Measurements from ENCODE around the gene PTPRN2.

Gene PTPRN2

GRCh38 chr7:157863906-157864810, 723.5 kb downstream of the PTPRN2 start:
- DNase-seq = no peak

DNA sequence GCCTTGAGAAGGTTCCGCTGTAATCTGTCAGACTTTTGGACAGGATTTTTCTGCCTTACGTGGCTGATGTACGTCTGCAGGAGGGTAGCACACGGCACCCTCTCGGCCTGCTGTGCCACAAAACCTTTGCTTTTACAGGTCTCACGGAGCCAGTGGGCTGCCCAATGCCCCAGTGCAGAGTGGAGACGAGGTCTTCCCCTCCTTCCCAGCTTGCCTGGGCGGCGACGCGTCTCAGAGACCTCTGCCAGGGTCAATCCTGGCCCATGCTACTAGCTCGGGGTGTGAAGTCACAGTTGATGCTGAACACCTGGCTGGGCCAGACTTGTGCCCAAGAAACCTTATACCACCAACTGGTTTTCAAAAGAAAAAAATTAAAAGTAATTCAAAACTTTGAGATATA, 724.4 kb downstream of the PTPRN2 start:
- DNase-seq = no peak

DNA sequence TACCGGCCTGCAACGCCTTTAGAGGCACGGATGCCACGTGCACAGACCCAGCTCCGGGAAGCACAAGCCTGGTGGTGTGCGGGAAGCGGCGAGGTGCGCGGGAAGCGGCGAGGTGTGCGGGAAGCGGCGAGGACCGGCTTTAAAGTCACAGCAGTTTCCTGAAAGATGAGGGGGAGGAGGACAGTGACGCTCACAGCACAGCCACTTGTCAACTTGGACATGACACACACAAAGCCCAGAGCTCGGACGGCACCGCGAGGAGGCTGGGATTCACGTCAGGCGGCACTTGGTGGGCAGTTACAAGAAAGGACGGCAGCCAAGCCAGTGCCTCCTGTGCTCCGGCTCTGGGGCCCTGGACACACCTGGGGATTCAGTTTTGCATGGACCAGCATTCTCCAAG, 724.9 kb downstream of the PTPRN2 start:
- no peak for DNase-seq

GRCh38 chr7:157861551-157861950, 726.1 kb downstream of the PTPRN2 start:
- no peak for DNase-seq

DNA sequence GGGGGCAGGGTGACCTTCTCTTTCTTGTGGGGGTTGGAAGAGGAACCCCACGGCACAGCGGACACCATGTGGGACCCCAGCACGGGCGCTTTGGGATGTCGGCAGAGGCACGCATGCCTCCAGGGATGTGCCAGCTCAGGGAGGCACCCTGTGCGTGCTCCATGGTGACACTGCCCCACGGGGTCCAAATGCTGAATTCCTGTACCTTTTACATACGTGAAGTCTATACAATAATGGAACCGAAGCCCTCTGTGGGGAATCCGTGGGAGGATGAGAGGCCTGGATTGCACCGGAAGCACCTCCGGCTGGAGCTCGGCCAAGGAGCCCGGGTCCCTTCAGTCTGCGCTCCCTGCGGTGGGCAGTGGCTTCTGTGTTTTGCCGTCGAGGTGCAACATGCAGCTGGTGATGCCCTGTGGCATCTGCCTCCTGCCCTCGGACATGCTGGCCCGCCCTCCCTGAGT, 726.6 kb downstream of the PTPRN2 start:
- no peak for DNase-seq

- DNase-seq = no peak
Observed at GRCh38 chr7:157860406-157860805, 727.2 kb downstream of the PTPRN2 start.

- DNase-seq = no peak
Observed at GRCh38 chr7:157859915-157860314, 727.7 kb downstream of the PTPRN2 start.

GRCh38 chr7:157857578-157858075, 730.0 kb downstream of the PTPRN2 start:
- DNase-seq = no peak

DNA sequence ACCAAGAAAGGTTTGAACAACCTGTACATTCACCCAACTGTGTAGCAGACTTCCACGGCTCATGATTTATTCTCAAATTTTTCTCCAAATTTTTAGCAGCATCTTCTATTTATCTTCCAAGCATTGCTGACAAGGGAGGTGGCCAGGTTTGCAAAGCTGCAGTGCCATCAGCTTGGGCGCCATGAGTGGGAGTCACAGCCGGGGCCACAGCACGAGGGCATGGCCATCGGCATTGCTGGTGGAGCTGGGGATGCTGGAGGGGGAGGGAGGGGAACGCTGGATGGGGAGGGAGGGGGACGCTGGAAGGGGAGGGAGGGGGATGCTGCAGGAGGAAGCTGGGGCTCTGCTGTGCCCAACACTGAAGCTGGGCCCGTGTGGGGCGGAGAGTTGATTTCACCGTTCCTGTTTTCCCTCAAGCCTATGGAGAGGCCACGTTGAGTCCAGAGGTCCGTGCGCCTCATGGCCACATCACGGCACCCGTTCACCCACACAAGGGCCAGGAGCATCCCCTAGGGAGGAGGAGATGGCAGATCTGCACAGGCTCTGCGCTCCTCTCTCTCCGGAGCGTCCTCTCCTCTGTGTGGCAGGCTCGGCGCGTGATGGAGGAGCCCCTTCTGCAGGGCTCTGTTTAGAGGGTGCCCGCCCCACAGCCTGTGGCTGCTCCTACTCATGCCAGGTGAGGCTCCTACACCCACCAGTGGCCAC, 730.6 kb downstream of the PTPRN2 start:
- DNase-seq = no peak

DNA sequence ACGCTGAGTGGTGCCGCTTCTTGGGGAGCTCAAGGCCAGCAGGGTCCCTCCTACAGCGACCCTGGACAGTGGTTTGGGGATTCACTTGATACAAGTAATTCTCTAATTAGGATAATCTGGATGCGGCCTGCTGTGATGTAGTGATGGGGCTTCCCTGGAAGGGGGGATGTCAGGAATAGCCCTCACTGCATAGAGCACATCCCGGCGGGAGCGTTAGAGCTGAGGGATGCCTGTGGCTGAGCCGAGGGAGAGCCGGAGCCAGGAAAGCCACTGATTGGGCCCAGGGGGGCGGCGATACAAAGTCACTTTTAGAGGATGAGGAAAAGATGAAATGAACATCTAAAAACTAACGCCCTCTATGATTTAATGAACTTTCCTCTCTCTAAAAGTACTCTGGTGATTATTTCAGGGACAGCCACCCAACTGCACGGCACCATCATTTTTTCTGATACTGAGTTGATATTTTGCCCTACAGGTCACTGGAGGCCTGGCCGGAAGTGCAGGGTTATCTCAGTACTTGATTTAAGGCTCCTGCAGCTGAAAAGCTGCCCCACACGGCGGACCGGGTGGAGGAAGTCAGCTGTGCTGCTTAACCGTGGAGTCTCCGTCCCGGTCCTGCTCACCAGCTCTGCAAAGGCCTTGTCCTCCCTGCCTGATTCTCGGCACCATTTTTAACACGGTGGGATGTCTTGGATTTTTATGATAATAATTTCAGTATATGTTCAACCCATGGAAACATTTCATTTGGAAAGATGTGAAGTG, 732.0 kb downstream of the PTPRN2 start:
- DNase-seq = no peak

DNA sequence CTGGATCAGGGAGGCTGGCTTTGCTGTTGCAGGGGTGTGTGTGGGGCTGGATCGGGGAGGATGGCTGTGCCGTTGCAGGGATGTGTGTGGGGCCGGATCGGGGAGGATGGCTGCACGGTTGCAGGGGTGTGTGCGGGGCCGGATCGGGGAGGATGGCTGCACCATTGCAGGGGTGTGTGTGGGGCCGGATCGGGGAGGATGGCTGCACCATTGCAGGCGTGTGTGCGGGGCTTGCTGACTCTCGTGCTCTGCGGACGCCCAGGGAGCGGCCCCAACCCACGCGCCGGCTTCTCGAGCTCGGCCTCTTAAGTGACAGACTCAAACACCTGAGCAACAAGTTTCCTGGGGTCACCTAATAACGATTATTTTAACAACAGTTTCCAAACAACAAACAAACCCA, 732.6 kb downstream of the PTPRN2 start:
- DNase-seq = no peak

DNA sequence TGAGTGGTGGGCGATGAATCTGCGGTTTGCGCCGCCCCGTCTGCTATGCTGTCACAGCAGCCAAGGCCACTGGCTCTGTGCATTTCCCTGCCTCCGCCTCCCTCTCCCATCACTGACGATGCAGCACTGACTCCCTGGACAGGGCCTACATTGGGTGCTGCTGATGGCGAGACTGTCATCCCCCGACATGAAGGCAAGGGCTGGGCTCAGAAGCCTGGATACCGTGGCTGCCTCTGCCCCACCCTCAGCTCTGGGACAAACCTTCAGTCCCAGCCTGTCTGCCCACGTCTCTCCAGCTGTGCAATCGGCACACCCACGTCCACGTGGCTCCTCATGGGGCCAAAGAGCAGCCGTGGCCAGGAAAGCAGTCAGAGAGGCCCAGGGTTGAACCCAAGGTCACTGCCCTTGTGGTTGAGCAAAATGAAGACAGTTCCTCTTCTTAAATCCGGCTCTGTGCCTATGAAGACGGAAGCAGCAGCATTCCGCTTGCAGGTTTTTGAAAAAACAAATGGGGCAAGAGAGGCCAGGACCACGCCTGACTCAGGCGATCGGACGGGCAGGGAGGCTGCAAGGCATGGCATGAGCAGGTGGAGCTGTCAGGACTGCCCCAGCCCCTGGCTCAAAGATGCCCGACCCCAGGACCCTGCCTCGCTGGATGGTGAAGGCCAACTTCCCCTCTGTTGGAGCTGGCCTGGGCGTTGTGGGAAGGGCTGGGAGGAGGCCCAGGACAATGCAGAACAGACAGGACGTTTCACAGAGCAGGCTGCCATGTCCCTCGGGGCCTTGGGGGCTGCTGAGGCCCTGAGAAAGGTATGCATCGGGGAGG, 733.3 kb downstream of the PTPRN2 start:
- no peak for DNase-seq

- DNase-seq = no peak
Observed at GRCh38 chr7:157853789-157854065, 733.9 kb downstream of the PTPRN2 start.

- no peak for DNase-seq
Observed at GRCh38 chr7:157853076-157853788, 734.4 kb downstream of the PTPRN2 start.

GRCh38 chr7:157851501-157852067, 736.0 kb downstream of the PTPRN2 start:
- DNase-seq = no peak

GRCh38 chr7:157850481-157851444, 736.9 kb downstream of the PTPRN2 start:
- DNase-seq = no peak

GRCh38 chr7:157849726-157850125, 737.9 kb downstream of the PTPRN2 start:
- no peak for DNase-seq

- DNase-seq = no peak
Observed at GRCh38 chr7:157849341-157849596, 738.4 kb downstream of the PTPRN2 start.

- DNase-seq = no peak
Observed at GRCh38 chr7:157848508-157849340, 738.9 kb downstream of the PTPRN2 start.
